GM21786 (cell line): ENCODE results near the gene PCGF1.
"Not testable (repeated sequence)": the region's sequence is repeated elsewhere in the genome, so short reads cannot be mapped to it uniquely, and the experiment has no call there.

Experiments used
- ATAC-seq: cut with Tn5 transposase; IDR thresholded peaks from one replicate; pipeline ENCODE4 v1.9.1; 2021; ENCODE audit not compliant: unreplicated experiment

The PCGF1 gene

DNA sequence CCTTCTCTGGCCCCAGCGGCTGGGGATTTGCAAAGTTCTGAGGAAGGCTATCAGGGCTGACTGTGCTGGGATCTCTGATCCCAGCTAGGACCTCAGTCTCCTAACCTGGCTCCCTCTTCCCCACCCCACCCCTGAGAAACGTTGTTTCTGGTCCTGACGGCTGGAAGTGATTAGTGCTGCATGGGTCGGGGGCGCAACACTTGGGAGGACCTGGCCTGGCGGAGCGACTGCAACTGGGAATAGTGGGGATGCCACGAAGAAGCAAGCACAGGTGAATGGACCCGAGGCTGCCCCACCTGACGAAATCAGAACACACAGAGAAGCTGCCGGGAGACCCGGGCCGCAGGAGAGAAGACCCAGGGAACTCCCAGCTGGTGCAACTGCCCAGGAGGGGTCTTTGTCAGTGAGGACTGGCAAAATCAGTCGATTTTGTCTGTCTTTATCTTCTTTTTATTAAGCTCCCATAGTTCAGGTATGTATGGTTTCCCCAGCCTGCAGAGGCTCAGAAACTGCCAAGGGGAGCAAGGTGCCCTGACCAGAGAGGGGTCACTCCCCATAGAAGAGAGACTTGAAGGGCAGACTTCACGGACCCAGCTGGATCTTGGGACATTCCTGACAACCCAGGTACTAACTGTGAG is 7.4 kb downstream of the PCGF1 start:
- no peak for ATAC-seq

DNA sequence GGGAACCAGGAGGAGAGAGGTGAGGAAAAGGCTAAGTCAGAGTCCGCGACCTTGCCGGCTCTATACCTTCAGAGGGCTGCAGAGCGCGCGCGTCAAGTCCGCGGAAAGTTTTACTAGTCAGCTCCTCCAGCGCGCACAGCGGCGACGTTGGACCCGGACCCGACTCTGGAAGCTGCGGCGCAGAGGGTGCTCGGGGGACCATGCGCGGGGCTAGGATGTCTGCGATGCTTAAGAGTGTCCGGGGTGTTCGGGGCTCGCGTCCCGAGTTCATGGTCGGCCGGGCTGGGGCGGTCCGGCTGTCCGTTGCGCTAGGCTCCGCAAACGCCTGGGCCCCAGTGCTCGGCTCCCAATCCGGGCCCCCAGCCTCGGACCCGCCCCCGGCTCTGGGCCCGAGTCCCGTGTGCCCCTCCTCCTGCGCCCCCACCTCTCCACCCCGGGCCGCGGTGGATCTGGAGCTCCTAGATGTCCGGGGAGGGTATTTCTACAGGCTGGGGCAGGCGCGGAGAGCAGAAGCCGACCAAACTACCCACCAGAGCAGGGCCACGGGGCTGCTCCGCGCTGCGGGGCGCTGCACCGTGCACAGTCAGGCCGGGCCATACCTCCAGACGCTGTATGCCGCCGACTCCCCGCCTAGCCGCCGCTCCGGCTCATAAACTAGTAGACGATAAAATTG is 8.1 kb downstream of the PCGF1 start, which contains the start of gene LBX2:
Gene LBX2, minus strand, starts transcription at position 337 of the 673 bp plus-strand sequence. Its CDS starts 66 bp downstream, at position 271.
- no peak for ATAC-seq

DNA sequence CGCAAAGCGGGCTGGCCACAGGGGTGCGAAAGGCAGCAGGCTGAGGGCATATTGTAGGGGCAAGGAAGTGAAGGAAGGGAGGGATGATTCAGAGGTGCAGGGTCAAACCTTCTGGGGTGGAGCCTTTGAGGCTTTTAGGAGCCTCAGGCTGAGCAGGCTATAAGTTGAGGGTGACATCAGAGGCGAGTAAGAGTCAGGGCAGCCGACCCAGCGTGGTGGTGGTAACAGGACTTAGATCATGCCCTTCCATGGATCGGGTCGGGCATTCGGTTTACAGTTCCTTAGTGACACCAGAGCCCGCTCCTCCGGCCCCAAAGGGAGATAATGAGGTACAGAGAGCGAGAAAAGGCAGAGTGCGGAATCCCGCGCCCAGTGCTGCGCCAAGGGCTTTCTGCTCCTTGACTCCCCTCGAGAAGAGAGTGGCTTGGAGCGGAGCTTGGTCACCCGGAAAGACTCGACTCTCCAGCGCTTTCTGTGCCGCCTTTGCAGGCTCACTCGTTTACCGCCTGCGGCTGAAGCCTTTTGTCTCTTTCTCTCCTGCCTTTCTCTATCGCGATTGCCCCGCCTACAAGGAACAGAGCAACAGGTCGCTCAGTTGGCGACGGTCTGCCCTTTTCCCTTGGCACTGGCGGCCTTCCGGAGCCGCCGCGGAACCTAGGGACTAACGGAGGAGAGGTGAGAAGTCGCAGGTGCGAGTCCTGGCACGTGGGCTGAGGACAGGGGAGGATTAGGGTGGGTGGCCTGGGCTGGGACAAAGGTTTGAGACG is 8.8 kb downstream of the PCGF1 start:
- ATAC-seq: no peak

DNA sequence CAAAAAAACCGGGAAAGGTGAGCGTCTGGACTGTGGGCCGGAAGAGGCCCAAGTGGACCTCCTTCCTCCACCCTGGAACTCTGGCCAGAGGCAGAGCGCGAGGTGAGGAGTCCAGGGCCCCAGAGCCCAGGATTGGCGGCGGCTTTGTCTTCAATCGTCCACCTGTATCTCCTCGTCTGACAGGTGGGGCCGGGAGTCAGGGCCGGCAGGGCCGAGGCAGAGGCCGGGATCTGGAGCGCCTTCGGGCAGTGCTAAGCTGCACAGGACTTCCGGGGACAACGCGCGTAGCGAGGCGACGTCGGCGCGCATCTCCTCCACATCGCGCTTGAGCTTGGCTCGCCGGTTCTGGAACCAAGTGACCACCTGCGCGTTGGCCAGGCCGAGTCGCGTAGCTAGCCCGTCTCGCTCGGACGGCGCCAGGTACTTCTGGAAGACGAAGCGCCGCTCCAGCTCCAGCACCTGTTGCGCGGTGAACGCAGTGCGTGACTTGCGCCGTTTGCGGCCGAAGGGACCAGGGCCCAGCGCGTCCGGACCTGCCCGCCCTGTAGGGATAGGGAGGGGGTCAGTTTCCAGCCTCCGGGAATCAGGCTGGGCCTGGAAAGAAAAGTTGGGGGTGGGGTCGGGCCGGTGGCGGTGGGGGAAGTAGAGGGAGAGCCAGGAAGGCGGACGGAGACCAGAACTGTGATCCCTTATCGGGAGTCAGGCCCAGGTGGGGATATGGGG is 9.6 kb downstream of the PCGF1 start:
- no peak for ATAC-seq

DNA sequence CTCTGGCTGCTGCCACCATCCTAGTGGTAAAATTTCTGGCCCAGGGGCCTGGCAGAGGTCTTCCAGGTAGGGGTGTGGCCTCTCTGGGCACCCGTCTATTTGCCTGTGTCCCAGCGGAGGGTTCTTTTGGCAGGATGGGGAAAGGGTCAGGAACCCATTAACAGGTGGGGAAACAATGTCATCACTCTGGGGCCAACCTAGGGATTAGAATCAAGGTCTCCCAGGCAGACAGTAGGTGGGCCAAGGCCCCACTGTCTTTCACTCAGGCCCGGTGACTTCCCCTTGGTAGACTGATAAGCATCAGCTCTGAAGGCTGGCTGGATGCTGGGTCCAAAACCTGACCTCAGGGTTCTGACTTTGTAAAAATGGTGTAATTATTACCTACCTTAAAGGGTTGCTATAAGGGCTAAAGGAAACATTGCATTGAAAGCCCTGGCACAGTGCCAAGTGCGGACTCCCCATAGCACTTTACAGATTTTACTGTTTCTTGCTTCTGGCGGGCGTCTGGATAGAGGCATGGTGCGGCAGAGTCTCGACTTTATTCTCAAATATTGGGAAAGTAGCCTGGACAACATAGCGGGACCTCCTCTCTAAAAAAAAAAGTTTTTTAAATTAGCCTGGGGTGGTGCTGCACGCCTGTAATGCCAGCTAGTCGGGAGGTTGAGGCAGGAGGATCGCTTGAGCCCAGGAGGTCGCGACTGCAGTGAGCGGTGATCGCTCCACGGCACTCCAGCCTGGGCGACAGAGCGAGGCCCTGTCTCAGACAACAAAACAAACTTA is 10.3 kb downstream of the PCGF1 start:
- no peak for ATAC-seq

DNA sequence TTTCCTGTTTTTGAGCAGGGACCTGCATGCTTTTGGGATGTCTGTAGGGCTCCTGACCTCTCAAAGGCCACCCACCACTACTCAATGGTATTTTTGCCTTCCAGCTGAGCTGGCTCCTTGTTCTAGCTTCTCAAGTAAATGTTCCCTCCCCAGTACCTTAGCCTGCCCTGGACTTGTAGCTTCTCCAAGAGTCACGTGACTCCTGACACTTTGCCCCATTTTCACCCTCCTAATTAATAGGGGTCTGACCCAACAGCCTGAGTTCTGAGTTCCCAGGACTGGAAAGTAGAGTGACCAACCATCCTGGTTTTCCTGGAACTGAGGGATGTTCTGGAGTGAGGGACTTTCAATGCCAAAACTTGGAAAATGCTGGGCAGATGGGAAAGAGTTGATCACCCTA is 12.1 kb downstream of the PCGF1 start:
- no peak for ATAC-seq

DNA sequence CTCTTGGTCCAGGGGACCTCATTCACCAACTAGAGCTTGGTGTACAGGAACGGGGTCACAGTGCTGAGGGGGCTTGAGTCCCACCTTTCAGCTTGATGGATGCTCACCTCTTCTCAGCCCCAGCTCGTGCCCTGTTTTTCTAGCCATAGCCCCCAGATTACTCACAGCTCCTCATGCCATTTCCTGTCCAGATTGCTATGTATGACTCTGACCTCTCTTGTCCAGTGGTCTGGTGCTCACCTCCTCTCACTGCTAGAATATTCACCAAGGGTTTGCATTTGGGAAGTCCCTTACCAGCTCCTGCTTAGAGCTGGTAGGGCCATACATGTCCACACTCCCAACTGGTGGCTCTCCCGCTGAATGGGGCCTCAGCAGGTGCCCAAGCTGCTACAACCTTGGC is 13.9 kb downstream of the PCGF1 start:
- no peak for ATAC-seq

DNA sequence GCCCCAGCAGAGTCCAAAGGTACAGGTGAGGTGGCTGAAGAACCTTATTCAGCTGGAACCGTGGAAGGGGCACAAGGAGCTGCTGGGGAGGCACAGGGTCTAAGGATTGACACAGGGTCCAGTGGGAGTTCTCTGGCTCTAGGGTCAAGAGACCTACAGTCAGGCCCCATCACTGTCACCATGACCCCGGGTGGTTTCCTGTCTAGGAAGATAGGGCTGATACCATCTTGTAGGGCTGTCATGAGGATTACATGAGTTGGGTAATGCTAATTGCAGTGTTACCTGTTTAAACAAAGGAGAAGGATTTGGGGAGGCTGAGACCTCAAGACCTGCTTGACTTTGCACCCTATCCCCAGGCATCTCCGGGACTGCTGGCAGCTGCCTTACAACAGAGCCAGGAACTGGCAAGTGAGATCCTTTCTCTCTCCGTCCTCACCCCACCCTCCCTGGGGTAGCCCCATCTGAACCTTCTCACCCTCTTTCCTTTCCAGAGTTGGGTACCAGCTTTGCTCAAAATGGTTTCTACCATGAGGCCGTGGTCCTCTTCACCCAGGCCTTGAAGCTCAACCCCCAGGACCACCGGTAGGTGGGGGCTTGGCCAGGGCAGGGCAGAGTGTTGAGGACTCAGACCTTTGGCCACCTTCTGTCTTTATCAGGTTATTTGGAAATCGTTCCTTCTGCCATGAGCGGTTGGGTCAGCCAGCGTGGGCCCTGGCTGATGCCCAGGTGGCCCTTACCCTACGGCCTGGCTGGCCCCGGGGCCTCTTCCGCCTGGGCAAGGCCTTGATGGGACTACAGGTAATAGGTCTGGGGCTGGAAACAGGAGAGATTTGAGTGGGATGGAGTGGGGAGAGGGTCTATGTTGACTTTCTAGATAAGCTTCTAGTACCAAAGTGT is 15.6 kb downstream of the PCGF1 start:
- no peak for ATAC-seq

DNA sequence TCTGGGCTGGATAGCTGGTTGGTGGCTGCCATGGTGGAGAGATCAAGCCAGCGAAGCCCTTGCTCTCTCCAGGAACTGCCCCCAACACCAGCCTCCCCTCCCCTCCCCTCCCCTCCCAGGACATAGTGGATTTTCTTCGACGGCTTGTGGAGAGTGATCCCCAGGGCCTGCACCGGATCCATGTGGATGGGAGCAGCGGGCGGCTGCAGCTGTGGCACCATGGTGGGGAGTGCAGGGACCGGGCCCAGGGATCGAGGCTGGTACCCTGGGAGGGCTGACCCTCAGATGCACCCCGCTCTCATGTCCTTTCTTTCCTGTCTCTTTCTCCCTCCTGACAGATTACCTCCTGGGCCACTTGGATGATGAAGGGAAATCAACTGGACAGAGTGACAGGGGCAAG is 17.6 kb downstream of the PCGF1 start:
- no peak for ATAC-seq

DNA sequence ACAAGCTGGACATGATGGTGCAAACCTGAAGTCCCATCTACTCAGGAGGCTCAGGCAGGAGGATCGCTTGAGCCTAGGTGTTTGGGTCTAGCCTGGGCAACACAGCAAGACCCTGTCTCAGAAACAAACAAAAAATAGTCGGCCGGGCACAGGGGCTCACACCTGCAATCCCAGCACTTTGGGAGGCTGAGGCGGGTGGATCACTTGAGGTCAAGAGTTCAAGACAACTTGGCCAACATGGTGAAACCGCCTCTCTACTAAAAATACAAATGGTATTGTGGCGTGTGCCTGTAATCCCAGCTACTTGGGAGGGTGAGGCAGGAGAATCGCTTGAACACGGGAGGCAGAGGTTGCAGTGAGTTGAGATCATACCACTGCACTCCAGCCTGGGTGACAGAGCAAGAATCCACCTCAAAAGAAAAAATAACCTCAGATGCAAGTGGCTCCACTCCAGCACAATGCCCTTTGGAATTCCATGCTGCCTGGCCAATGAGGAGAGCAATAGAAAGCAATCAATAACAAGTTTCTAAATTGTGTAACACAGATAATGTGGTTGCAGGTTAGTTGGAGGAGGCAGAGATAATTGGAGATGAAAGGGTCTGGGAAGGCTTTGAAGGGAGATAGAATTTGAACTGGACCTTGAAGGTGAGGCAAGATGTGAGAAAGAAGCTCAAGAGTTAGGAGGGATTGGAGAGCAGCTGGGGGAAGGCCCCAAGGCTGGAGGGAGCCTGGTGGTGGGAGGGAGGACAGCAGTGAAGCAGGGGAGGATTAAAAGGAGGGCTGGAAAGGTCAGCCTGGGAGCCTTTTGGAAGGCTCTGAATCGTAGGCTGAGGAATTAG is 18.6 kb downstream of the PCGF1 start:
- no peak for ATAC-seq

DNA sequence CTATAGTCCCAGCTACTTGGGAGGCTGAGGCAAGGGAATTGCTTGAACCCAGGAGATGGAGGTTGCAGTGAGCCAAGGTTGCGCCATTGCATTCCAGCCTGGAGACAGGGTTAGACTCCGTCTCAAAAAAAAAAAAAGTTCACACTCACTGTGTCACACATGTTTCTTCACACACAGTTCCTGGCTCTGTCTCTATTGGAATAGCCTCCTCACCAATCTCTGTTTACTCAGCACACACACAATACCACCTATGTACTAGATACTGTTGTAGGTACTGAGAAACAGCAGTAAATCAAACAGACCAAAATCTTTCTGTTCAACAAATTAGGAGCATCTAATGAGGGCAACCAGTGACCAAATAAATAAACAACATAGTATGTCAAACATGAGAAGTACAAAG is 21.4 kb downstream of the PCGF1 start:
- ATAC-seq: no peak

DNA sequence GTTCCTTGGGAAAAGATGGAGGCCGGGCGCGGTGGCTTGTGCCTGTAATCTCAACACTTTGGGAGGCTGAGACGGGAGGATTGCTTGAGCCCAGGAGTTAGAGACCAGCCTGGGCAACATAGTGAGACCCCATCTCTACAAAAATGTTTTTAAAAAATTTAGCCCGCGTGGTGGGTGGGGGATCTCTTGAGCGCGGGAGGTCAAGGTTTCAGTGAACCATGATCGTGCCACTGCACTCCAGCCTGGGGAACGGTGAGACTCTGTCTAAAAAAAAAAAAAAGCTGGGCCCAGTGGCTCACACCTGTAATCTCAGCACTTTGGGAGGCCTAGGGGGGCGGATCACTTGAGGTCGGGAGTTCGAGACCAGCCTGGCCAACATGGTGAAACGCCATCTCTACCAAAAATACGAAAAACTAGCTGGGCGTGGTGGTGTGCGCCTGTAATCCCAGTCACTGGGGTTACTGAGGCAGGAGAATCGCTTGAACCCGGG is 23.8 kb downstream of the PCGF1 start:
- ATAC-seq: not testable (repeated sequence)

DNA sequence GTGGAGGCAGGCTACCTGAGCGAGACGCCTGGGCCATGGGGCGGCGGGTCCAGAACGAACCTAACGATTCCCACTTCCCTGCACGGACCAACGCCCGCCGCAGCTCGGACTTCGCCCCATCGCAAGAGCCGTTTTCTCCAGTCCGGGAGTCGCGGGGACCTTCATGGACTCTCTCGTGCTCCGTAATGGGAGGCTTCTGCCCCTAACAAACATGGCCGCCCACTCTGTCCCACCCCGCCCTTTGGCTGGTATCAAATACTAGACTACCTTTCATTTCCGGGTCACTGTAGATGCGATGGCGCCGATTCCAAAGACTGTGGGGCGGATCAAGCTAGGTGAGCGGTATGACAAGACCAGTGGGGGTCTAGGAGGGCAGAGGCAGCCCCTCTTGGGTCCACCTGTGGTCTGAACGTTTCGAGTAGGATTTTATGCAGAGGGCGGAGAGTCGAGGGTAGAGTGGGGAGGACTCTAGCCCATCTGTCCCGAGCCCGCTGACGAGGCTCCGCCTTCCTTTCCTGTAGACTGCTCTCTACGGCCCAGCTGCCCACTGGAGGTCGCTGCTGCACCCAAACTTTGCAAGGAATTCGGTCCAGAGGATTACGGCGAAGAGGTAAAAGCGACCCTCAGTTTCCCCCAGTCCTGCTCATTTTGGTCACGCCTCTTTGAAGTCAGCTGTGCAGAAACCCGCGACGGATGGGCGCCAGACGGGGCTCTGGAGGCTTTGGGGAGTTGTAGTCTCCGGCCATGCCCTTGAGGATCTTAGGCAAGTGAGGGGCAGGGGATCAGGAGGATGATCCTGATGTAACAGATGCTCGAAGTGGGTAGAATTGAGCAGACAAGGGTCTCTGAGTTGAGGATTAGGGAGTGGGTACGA is 24.5 kb downstream of the PCGF1 start, which contains the start of the genes CCDC142 and TTC31:
Gene CCDC142, minus strand, starts transcription at position 198 of the 874 bp plus-strand sequence. Its CDS starts 161 bp downstream, at position 37.
Gene TTC31, plus strand, starts transcription at position 281 of the 874 bp plus-strand sequence. Its CDS starts 15 bp downstream, at position 296.
- peak; percentile 92 for ATAC-seq

DNA sequence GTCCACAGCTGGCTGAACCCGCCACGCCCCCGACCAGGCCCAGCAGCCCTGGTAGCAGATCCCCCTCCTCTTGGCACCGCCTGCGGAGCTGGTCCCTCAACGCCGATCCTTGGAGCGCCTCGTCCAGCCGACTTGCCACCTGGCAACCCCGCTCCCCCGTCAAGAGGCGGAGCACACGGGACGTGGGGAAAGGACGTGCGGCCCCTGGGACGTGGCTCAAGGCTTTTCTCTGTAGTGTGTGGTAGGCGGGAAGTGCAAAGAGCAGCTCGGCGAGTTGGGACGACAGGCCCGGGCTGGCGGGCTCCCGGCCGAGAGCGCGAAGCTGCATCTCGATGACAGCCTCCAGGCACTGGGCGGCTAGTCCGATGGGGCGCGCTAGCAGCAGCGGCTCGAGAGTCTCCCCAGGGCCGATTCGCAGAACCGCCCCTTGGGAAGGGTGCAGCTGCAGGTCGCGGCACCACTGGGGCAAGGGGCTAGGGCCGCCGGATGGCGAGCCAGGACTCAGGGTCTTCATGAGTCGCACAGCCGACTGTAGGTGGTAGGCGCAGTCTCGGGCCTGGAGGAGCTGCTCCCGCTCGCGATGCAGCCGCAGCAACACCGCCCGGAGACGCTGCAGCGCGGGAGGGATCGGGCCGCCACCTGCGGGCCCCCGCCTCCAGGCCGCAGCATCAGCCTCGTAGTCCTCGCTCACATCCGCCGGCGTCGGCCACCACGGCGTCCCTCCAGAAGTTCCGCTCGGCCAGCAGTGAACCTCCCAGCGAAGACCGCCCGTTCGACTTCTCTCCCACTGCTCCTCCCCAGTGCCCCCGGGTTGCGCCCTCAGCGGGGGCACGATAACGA is 25.3 kb downstream of the PCGF1 start:
- peak; percentile 26 for ATAC-seq

DNA sequence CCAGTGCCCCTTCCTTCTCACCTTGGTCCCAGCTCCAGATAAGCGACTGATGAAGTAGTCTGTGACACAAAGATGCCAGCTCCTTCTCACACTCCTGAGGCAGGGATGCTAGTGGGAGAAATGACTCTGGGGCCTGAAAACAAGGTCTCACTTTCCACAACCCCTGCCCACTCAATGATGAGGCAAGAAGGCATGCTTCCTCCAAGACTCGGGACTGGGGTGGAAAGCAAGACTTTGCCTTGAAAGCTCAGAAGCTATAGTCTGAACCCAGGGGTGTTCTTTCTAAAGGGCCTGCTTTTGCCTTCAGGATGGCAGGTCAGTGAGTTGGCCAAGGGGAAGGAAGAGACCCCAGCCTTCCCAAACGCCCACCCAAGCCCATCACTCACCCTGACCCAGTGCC is 26.1 kb downstream of the PCGF1 start:
- no peak for ATAC-seq

DNA sequence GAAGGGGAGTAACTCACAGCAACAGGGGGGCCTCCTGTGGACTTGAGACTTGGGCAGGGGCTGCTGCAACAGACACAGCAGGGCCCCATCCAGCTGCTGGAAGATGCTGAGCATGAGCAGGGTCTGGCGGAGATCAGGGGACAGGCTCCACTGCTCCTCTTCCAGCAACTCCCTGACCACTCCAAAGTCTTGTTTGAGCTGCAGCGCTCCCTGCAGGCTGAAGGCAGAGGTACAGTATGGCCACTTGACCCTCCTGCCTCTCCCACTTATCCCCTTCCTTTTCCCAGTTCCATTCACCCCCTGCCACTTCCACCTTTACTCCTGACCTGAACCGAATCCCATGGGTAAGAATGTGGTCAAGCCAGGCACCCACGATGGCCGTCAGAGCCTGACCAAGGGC is 32.6 kb downstream of the PCGF1 start:
- no peak for ATAC-seq
